ENCODE results near the gene ASPM.
"Not testable (repeated sequence)": the region's sequence is repeated elsewhere in the genome, so short reads cannot be mapped to it uniquely, and the experiment has no call there.

Gene ASPM

GRCh38 chr1:197034631-197035339, 111.7 kb downstream of the ASPM start:
- H3K36me3 ChIP-seq (ENCODE audit: control insufficient read depth, low read depth, low read length); H3K27ac ChIP-seq (ENCODE audit: low read length); H3K4me3 ChIP-seq (ENCODE audit: low read length); H3K4me1 ChIP-seq (ENCODE audit: control insufficient read depth, low read depth, low read length); H3K27me3 ChIP-seq (ENCODE audit: control insufficient read depth, insufficient read depth, low read length); H3K9ac ChIP-seq (ENCODE audit: low read length); H3K9me3 ChIP-seq (ENCODE audit: control insufficient read depth, low read depth, low read length): not testable (repeated sequence)
